Immature natural killer cell (primary cell): ENCODE results near the gene SYTL3. TPM values are rescaled to one million over a fixed set of nuclear protein-coding genes. Genes with fewer than 3 reads are reported as not detected.

Source experiments
- DNase-seq, 3 donors: peaks; one replicate each; pipeline ENCODE4 v3.0.0; 2022; ENCODE audit warnings: mixed read lengths in 1 of 3
- H3K27ac Mint-ChIP-seq, 6 donors: one replicate each; pipeline ENCODE4 v1.8.0; 2020; ENCODE audit warnings: mixed read lengths in 6 of 6, mild to moderate bottlenecking in 5 of 6, inconsistent platforms in 4 of 6, moderate library complexity in 3 of 6
- H3K27me3 Mint-ChIP-seq, 3 donors: one replicate each; pipeline ENCODE4 v1.8.0; 2020 to 2021; ENCODE audit warnings: low read depth in 3 of 3, mild to moderate bottlenecking in 3 of 3, mixed read lengths in 3 of 3, moderate library complexity in 3 of 3, inconsistent platforms in 1 of 3
- H3K36me3 Mint-ChIP-seq, 3 donors: one replicate each; pipeline ENCODE4 v1.8.0; 2020; ENCODE audit warnings: mixed read lengths in 3 of 3, inconsistent platforms in 2 of 3, mild to moderate bottlenecking in 2 of 3
- H3K4me1 Mint-ChIP-seq, 2 donors: one replicate each; pipeline ENCODE4 v1.8.0; 2020; ENCODE audit warnings: inconsistent platforms in 2 of 2, mild to moderate bottlenecking in 2 of 2, mixed read lengths in 2 of 2, moderate library complexity in 1 of 2
- H3K4me3 Mint-ChIP-seq, 5 donors: one replicate each; pipeline ENCODE4 v1.8.0; 2020; ENCODE audit warnings: mild to moderate bottlenecking in 5 of 5, mixed read lengths in 5 of 5, inconsistent platforms in 3 of 5, moderate library complexity in 3 of 5
- H3K9me3 Mint-ChIP-seq, 6 donors: one replicate each; pipeline ENCODE4 v1.8.0; 2020; ENCODE audit warnings: mild to moderate bottlenecking in 6 of 6, mixed read lengths in 6 of 6, inconsistent platforms in 4 of 6, moderate library complexity in 3 of 6
- polyA plus RNA-seq, 3 donors: library from polyadenylated mRNA; unstranded; fragments of 300-500 nt; fragmentation: Illumina TruSeq; gene quantifications; one replicate each; pipeline ENCODE4 v1.2.3, GENCODE V29; 2021

SYTL3 gene
- polyA plus RNA-seq, 3 donors from 2014 or later = 45.4 to 56.5 (median 52.0) TPM

DNA sequence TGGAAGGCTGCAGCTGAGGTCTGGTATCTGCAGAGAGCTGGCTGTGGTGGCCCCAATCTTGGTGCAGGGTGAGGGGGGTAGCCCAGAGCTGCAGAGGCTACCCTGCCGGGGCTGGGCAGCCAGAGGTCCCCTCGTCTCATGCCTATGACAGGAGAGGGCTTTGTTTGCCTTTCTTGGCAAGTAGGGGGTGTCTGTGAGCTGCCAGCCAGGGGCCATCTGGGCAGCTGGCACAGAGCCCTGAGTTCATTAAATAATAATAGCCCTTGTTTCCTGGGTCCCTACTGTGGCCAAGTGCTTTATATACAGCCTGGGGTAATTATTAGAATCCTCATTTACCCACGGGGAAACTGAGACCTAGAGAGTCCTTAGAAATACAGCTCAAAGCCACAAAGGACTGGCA, 102.8 kb downstream of the SYTL3 start:
- Mint-ChIP-seq H3K36me3 (peaks cover 3 to 41% (median 9%) of the 10 kb centered on the region in 3 donors), H3K27ac (no peak overlapping the region), H3K4me3 (no peak overlapping the region), H3K9me3 (no peaks in the 10 kb centered on the region), H3K27me3 (peaks cover 0 to 8% (median 0%) of the 10 kb centered on the region in 3 donors), H3K4me1 (peaks cover 0 to 2% of the 10 kb centered on the region in 2 donors)
- no peak for DNase-seq

DNA sequence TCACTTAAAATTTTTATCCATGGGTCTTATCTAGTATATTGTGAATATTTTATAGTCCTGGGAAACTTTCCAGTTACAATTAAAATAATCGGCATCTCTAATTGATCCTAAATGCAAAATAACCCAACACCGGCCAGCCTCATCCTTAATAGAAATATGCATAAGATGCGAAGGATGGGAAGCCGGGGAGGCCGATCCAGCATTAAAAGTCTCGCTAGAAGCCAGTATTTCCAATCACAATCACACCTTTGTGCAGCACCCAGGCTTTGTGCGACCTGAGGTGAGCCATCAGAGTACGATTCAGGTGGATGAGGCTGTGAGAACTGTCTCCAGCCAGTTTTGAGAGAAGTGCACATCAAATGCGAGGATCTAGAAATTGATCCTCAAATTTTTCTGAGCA, 104.0 kb downstream of the SYTL3 start:
- Mint-ChIP-seq H3K4me1 (peaks cover 0 to 2% of the 10 kb centered on the region in 2 donors), H3K9me3 (no peaks in the 10 kb centered on the region), H3K27me3 (peaks cover 0 to 8% (median 0%) of the 10 kb centered on the region in 3 donors), H3K36me3 (peaks cover 3 to 41% (median 5%) of the 10 kb centered on the region in 3 donors), H3K27ac (no peak overlapping the region), H3K4me3 (no peak overlapping the region)
- no peak for DNase-seq

DNA sequence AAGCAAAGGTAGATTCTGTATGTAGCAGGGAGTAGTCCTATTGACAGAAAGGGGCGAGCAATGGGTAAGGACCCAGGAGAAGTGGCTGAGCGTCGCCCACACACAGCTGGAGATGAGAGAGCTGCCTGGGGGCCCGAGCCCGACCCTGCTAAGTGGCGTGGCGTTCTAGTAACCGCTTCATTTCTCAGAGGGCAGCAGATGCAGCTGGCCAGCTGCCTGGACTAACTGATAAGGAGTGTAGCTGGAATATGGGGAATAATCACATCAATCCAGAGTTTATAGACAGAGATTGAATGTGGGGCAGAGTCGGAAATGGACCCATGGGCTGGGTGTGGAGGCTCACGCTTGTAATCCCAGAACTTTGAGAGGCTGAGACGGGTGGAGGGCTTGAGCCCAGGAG, 104.9 kb downstream of the SYTL3 start:
- Mint-ChIP-seq H3K27me3 (peaks cover 0 to 8% (median 0%) of the 10 kb centered on the region in 3 donors), H3K9me3 (no peaks in the 10 kb centered on the region), H3K4me3 (no peak overlapping the region), H3K4me1 (peaks cover 0 to 2% of the 10 kb centered on the region in 2 donors), H3K36me3 (peaks cover under 1 to 39% (median 2%) of the 10 kb centered on the region in 3 donors), H3K27ac (peak overlapping the region in 1 of 6 donors; percentile 63)
- DNase-seq = no peak

DNA sequence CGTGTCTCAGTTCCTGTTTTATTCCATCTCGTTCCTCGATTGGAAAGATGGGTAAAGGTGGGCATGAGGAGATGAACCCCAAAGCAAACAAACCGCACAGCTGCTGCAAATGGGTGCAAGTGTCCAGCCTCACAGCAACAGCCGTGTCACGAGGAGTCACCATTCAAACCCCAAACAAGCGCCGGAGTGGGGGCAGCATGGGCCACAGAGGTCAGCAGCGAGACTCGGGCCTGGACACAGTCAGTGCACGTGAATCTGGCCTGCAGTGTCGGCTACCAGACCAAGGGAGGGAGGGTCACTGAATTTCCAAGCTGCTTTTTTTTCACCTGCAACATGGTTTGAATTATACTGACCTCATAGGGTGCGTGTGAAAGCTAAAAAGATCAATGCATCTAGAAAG, 105.8 kb downstream of the SYTL3 start:
- H3K36me3 Mint-ChIP-seq = peaks cover 0 to 32% (median 3%) of the 10 kb centered on the region in 3 donors
- H3K27ac Mint-ChIP-seq = peak overlapping the region in 1 of 6 donors; percentile 55
- no peaks in the 10 kb centered on the region for H3K9me3 Mint-ChIP-seq
- no peak for DNase-seq
- peaks cover 0 to 8% (median 0%) of the 10 kb centered on the region in 3 donors for H3K27me3 Mint-ChIP-seq
- H3K4me3 Mint-ChIP-seq = no peak overlapping the region
- H3K4me1 Mint-ChIP-seq = peaks cover 0 to 2% of the 10 kb centered on the region in 2 donors

DNA sequence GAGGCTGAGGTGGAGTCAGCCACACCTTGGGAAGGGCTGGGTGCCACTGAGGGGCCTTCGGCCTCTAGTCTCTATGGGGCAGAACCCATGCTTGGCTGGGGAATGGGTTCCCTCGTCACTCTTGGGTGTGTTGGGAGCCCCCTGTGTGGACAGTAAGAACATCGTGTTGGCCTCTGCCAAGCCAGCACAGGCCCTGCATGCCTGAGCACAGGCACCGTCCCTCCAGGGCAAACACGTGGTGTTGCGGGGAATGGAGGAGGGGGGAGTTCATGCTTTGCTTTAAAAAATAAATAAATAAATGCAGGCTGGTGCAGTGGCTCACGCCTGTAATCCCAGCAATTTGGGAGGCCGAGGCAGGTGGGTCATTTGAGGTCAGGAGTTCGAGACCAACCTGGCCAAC, 106.3 kb downstream of the SYTL3 start:
- no peak for DNase-seq
- Mint-ChIP-seq H3K27ac (no peak overlapping the region), H3K4me3 (no peak overlapping the region), H3K36me3 (peaks cover 0 to 29% (median 3%) of the 10 kb centered on the region in 3 donors), H3K4me1 (peaks cover 0 to 2% of the 10 kb centered on the region in 2 donors), H3K27me3 (peaks cover 0 to 12% (median 0%) of the 10 kb centered on the region in 3 donors), H3K9me3 (no peaks in the 10 kb centered on the region)

DNA sequence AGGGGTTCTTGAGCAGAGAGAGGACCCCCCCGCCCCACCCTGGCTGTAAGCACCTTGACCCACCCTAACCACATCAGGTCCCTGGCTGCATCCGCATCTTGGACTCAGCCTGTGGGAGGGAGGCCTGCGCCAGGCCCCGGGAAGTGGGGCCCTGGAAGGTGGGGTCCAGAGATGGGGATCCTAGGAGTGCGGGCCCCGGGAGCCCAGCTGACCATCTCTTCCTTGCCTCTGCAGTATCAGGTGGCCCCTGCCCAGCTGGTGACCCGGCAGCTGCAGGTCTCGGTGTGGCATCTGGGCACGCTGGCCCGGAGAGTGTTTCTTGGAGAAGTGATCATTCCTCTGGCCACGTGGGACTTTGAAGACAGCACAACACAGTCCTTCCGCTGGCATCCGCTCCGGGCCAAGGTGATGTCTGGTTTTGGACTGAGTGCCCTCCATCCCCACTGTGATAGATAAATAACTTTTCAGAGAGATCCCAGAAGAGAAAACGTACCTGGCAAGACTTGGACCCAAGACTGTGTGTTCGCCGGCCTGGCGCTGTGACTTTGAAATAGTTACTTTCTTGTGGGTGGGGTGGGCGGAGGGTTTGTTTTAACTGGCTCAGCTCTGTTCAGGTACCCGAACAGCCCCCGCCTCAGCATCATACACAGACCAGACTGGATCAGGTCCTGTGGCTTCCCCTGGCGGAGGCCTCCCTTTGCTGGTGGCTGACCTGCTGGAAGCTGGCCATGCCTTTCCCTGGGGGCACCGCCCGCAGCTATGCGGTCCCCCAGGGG, 107.3 kb downstream of the SYTL3 start:
- H3K9me3 Mint-ChIP-seq = no peaks in the 10 kb centered on the region
- DNase-seq = no peak
- H3K36me3 Mint-ChIP-seq = peaks cover 4 to 29% (median 8%) of the 10 kb centered on the region in 3 donors
- peaks cover 0 to 2% of the 10 kb centered on the region in 2 donors for H3K4me1 Mint-ChIP-seq
- peaks cover 0 to 20% (median 2%) of the 10 kb centered on the region in 3 donors for H3K27me3 Mint-ChIP-seq
- no peak overlapping the region for H3K4me3 Mint-ChIP-seq
- peak overlapping the region in 1 of 6 donors; percentile 18 for H3K27ac Mint-ChIP-seq

DNA sequence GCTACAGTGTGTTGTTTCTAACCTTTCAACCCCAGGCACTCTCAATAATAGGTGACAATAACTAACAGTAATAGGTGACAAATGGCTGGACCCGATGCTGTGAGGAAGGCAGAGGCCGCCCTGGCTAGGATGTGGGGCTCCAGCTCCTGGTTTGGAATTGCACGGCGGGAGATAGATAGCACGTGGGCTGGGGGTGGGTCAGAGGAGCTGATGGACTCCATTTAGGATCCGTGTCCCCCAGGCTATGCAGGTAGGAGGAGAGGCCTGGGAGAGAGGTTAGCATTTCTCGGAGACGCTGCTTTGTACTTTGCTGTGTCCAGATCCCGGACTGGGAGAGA, 107.9 kb downstream of the SYTL3 start:
- no peak overlapping the region for H3K4me3 Mint-ChIP-seq

DNA sequence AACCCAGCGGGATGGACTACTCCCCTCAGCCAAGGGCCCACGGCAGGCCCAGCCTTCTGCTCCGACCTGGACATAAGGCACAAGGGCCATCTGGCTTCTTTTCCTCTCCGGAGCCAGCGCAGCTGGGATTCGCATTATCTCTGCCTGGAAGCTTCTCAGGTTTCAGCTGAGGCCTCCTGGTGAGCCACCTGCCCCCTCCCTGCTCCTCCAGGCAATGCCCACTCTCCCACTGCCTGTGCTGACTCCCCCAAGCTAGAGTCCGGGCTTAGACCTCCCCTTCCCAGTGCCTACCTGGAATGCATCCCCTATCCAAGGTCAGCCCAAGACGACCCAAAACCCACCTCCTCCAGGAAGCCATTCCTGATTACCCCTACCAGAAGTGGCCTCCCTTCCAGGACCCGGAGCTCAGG, 108.6 kb downstream of the SYTL3 start:
- Mint-ChIP-seq H3K27me3 (peaks cover 0 to 20% (median 5%) of the 10 kb centered on the region in 3 donors), H3K27ac (no peak overlapping the region), H3K4me3 (no peak overlapping the region), H3K4me1 (peaks cover 0 to 2% of the 10 kb centered on the region in 2 donors), H3K9me3 (no peaks in the 10 kb centered on the region), H3K36me3 (peaks cover 7 to 36% (median 10%) of the 10 kb centered on the region in 3 donors)
- no peak for DNase-seq

More for the DNA sequence above, 107.9 kb downstream of the SYTL3 start:
- no peak for DNase-seq
- H3K4me1 Mint-ChIP-seq = peaks cover 0 to under 1% of the 10 kb centered on the region in 2 donors
- peaks cover 0 to 20% (median 3%) of the 10 kb centered on the region in 3 donors for H3K27me3 Mint-ChIP-seq
- no peaks in the 10 kb centered on the region for H3K9me3 Mint-ChIP-seq
- peaks cover 5 to 34% (median 10%) of the 10 kb centered on the region in 3 donors for H3K36me3 Mint-ChIP-seq
- H3K27ac Mint-ChIP-seq = peak overlapping the region in 2 of 6 donors; percentile 18 to 43

DNA sequence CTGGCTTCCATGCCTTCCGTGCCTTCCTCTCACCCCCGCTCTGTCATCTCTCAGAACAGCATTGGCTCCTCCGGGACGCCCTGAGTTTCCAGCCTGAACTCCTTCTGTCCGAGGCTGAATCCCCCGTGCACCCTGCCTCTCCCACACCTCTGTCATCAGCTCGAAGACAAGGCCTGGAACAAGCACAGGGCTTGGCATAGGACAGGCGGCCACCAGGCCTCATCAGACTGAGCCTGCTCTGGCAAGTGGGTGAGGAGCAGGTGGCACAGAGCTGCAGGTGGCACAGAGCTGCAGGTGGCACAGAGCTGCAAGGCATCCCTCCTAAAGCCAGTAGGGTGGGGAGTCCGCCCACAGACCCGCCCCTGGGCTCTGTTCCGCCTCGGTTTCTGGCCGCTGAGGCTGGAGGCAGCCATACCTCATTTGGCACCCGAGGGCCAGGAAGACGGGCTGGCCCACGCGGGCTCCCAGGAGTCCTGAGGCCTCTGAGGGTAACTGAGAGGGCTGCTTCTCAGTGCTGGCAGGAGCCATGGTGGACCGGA, 109.2 kb downstream of the SYTL3 start:
- Mint-ChIP-seq H3K9me3 (no peaks in the 10 kb centered on the region), H3K36me3 (peaks cover 7 to 40% (median 10%) of the 10 kb centered on the region in 3 donors), H3K4me1 (peaks cover 0 to 2% of the 10 kb centered on the region in 2 donors), H3K27ac (peak overlapping the region in 2 of 6 donors; percentile 67 to 69), H3K4me3 (no peak overlapping the region), H3K27me3 (peaks cover 0 to 20% (median 8%) of the 10 kb centered on the region in 3 donors)
- DNase-seq = no peak

DNA sequence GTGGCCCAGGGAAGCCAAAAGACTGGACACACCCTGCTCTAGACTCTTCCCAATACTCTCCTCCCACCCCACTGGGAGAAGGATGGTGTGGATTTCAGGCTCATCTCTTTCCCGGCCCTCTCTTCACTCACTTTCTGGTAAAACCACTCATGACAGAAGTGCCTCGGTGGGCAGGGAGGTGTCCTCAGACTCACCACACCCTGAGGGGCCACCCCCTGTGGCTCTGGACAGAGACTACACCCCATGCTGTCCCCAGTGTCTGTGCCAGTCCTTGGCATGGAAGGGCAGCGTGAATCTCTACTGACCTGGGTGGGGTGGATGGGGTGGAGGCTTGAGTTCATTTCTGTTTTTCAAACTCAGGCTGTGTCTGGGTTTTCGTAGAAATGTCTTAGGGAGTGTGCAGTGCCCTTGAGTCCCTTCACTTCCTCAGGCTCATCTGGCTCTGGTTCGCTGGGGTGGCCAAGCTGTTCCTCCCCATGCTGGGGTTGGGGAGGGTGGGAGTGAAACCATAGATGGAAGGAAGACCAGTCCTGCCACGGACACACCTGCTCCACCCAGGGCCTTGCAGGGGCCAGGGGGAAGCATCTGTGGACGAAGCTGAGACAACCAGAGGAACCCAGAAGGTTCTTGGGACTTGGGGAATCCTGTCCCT, 110.2 kb downstream of the SYTL3 start:
- Mint-ChIP-seq H3K27me3 (peaks cover 0 to 20% (median 8%) of the 10 kb centered on the region in 3 donors), H3K36me3 (peaks cover 7 to 41% (median 10%) of the 10 kb centered on the region in 3 donors), H3K4me3 (no peak overlapping the region), H3K4me1 (peaks cover 0 to 2% of the 10 kb centered on the region in 2 donors), H3K9me3 (no peaks in the 10 kb centered on the region), H3K27ac (peak overlapping the region in 5 of 6 donors; percentile 26 to 72 (median 46))
- no peak for DNase-seq

DNA sequence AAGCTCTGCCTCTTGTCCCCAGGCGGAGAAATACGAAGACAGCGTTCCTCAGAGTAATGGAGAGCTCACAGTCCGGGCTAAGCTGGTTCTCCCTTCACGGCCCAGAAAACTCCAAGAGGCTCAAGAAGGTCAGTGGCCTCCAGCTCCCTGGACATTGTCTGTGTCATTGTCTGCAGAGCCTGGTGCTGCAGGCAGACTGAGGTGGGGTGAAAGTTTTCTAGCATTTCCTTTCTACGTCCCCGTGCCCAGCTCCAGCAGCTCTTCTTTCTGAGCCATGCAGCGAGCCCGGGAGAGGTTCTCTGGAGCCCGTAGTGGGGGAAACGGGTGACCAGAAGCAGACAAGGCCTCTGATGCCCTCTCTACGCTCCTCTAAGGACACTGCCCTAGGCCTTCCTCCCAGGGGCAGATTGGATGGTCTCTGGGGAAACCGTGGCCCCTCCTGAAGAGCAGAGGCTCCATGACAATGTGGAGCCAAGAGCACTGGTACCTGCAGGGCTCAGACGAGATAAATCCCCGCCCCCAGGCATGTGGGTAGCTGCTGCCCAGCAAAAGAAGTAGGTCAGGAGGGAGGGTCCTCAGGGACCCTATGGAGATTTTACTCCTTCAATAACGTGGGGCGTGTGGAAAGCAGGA, 110.9 kb downstream of the SYTL3 start:
- H3K27me3 Mint-ChIP-seq = peaks cover 0 to 20% (median 13%) of the 10 kb centered on the region in 3 donors
- no peaks in the 10 kb centered on the region for H3K9me3 Mint-ChIP-seq
- H3K36me3 Mint-ChIP-seq = peaks cover 7 to 43% (median 10%) of the 10 kb centered on the region in 3 donors
- DNase-seq = no peak
- H3K4me1 Mint-ChIP-seq = peaks cover 0 to 2% of the 10 kb centered on the region in 2 donors
- H3K27ac Mint-ChIP-seq = peak overlapping the region in 5 of 6 donors; percentile 19 to 71 (median 46)
- no peak overlapping the region for H3K4me3 Mint-ChIP-seq

DNA sequence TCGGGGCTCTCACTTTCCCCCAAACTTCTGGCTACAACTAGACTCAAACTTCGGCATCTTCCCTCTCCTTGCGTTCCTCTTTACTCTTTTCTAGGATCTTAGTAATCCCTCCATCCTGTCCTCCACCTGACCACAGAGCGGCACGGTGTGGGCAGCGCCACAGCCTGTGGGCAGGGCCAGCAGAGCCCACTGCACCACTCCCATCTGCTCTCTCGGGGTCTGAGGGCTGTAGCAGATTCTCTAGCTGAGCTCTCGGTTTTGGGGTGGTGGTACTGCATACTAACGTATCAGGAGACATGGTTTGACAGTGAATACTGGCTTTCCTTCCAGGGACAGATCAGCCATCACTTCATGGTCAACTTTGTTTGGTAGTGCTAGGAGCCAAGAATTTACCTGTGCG, 111.9 kb downstream of the SYTL3 start:
- Mint-ChIP-seq H3K9me3 (no peaks in the 10 kb centered on the region), H3K4me1 (peaks cover 0 to 2% of the 10 kb centered on the region in 2 donors), H3K36me3 (peaks cover 7 to 48% (median 14%) of the 10 kb centered on the region in 3 donors), H3K27me3 (peaks cover 0 to 23% (median 17%) of the 10 kb centered on the region in 3 donors), H3K4me3 (no peak overlapping the region), H3K27ac (peak overlapping the region; percentile 6 to 83 (median 40))
- DNase-seq = no peak

DNA sequence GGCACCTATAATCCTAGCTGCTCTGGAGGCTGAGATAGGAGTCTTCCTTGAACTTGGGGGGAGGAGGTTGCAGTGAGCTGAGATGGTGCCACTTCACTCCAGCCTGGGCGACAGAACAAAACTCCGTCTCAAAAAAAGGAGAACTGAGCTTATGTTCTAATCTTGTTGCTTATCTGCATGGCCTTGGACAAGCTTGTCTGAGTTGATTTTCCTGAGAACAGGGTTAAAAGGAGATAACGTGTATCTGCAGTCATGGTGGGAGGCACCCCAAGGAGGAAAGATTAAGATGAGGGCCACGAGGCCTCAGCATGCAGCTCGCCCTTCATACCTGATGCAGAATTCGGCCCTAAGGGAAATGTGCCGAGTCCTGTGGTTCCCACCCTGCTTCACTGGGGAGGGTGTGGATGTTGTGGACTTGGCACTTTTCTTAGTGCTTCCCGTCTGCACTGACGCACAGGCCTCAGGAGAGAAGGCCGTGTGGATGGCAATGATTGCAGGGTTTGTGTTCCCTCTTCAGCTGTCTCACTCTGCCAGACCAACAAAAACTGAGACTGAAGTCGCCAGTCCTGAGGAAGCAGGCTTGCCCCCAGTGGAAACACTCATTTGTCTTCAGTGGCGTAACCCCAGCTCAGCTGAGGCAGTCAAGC, 113.1 kb downstream of the SYTL3 start:
- Mint-ChIP-seq H3K4me3 (no peak overlapping the region), H3K27ac (peak overlapping the region; percentile 4 to 83 (median 53)), H3K27me3 (peaks cover 4 to 27% (median 22%) of the 10 kb centered on the region in 3 donors), H3K36me3 (peaks cover 10 to 51% (median 18%) of the 10 kb centered on the region in 3 donors), H3K4me1 (peaks cover 0 to 2% of the 10 kb centered on the region in 2 donors), H3K9me3 (no peaks in the 10 kb centered on the region)
- no peak for DNase-seq
